GM12878 (cell line): ENCODE measurements around the gene TXNDC5. TPM values are rescaled to one million over a fixed set of nuclear protein-coding genes. Genes with fewer than 3 reads are reported as not detected.

Source experiments
- ATAC-seq: fragments of 200-7000 bp; cut with Tn5 transposase; 3 replicates; pipeline ENCODE4 v1.9.1; 2020; ENCODE audit warnings: mild to moderate bottlenecking, moderate library complexity
- BruUV-seq: library from RNA; stranded (reverse); fragments of 400-500 nt; replicated peaks from 2 replicates; lab custom pipeline; 2021; lab: Mats Ljungman, UMichigan
- CTCF ChIA-PET: fragments of 300-600 bp; sonication (Branson Sonifier 250); formaldehyde crosslinking; extraction: SDS; loops from one replicate; lab custom pipeline; 2021; ENCODE audit warnings: inconsistent platforms; lab: Yijun Ruan, JAX
- POLR2A ChIA-PET: fragments of 350-600 bp; formaldehyde crosslinking; extraction: SDS; loops from one replicate; lab custom pipeline; 2021; ENCODE audit warnings: inconsistent platforms; lab: Charles Lee
- RAD21 ChIA-PET: fragments of 300-600 bp; sonication (Branson Sonifier 250); formaldehyde crosslinking; loops from one replicate; lab custom pipeline; 2023; ENCODE audit warnings: antibody characterized with exemption; ENCODE audit not compliant: unreplicated experiment; lab: Charles Lee
- SMC1A ChIA-PET: fragments of 300-600 bp; sonication (Branson Sonifier 250); formaldehyde crosslinking; loops from one replicate; lab custom pipeline; 2023; ENCODE audit not compliant: unreplicated experiment, uncharacterized antibody; lab: Charles Lee
- DNase-seq: peaks from one replicate; pipeline ENCODE4 v3.0.0-alpha.2; 2011; ENCODE audit warnings: low read depth, low spot score
- FAIRE-seq: peaks from 3 replicates; lab custom pipeline; 2011; peaks lifted over from hg19 to GRCh38; lab: Jason Lieb, UNC
- H2AFZ ChIP-seq: 2 replicates; pipeline ENCODE4 v1.6.0; 2011; ENCODE audit warnings: low read depth, low read length, control low read depth; ENCODE audit not compliant: control insufficient read depth
- H3K27ac ChIP-seq: 2 replicates; pipeline ENCODE4 v1.5.1; 2011; ENCODE audit warnings: control low read depth; ENCODE audit not compliant: control insufficient read depth, insufficient read depth
- H3K27me3 ChIP-seq, 2 experiments: replicated peaks in 1 of 2; 2 replicates each; pipeline versions ENCODE4 v1.6.0 to v1.6.1; 2011; ENCODE audit warnings: low read length in 1 of 2; ENCODE audit not compliant: control insufficient read depth in 2 of 2, insufficient read depth in 2 of 2
- H3K36me3 ChIP-seq, 2 experiments: 2 replicates each; pipeline ENCODE4 v1.5.1; 2011; ENCODE audit warnings: low read length in 1 of 2; ENCODE audit not compliant: control insufficient read depth in 2 of 2, insufficient read depth in 2 of 2
- H3K4me1 ChIP-seq: 2 replicates; pipeline ENCODE4 v1.6.1; 2011; ENCODE audit warnings: mild to moderate bottlenecking, low read length, moderate library complexity, mixed read lengths; ENCODE audit not compliant: control insufficient read depth, insufficient read depth
- H3K4me2 ChIP-seq: 2 replicates; pipeline ENCODE4 v1.6.0; 2011; ENCODE audit warnings: control low read depth; ENCODE audit not compliant: control insufficient read depth, insufficient read depth
- H3K4me3 ChIP-seq: fragments of 200-600 bp; sonication (generic); 2 replicates; pipeline ENCODE4 v1.5.1; 2016
- H3K79me2 ChIP-seq: 2 replicates; pipeline ENCODE4 v1.6.0; 2011; ENCODE audit warnings: low read length; ENCODE audit not compliant: control insufficient read depth, insufficient read depth
- H3K9ac ChIP-seq: 2 replicates; pipeline ENCODE4 v1.8.0; 2011; ENCODE audit warnings: low read length, control low read depth, mixed read lengths; ENCODE audit not compliant: control insufficient read depth, insufficient read depth
- H3K9me3 ChIP-seq: replicated peaks from 3 replicates; pipeline ENCODE4 v1.5.1; 2011; ENCODE audit warnings: mild to moderate bottlenecking, low read length; ENCODE audit not compliant: control insufficient read depth, insufficient read depth
- H4K20me1 ChIP-seq: 2 replicates; pipeline ENCODE4 v1.6.0; 2011; ENCODE audit not compliant: control insufficient read depth, insufficient read depth
- BCL3 ChIP-seq: IDR thresholded peaks from 2 replicates; pipeline ENCODE4 v1.6.1; 2011; ENCODE audit warnings: borderline replicate concordance, low read depth, mild to moderate bottlenecking, moderate library complexity, low read length; ENCODE audit not compliant: insufficient read depth, poor library complexity, severe bottlenecking
- BHLHE40 ChIP-seq, 2 experiments: fragments of 450-650 bp in 1 of 2; IDR thresholded peaks; 2 replicates each; pipeline ENCODE4 v1.6.1; 2011 to 2017; ENCODE audit warnings: low read depth in 2 of 2, borderline replicate concordance in 1 of 2, improper control_type of control experiment in 1 of 2, low read length in 1 of 2, mild to moderate bottlenecking in 1 of 2
- CREB1 ChIP-seq: IDR thresholded peaks from 2 replicates; pipeline ENCODE4 v1.6.1; 2012; ENCODE audit warnings: low read depth, mild to moderate bottlenecking, inconsistent platforms
- IKZF1 ChIP-seq: fragments of 450-650 bp; conservative IDR thresholded peaks from 2 replicates; pipeline ENCODE4 v1.6.1; 2017; ENCODE audit warnings: antibody characterized with exemption, mild to moderate bottlenecking
- KLF5 ChIP-seq: fragments of 450-650 bp; IDR thresholded peaks from 2 replicates; pipeline ENCODE4 v1.6.1; 2014; ENCODE audit warnings: mild to moderate bottlenecking; ENCODE audit not compliant: partially characterized antibody
- LARP7 ChIP-seq: fragments of 450-650 bp; IDR thresholded peaks from 2 replicates; pipeline ENCODE4 v1.6.1; 2017; ENCODE audit warnings: mild to moderate bottlenecking
- NKRF ChIP-seq: fragments of 450-650 bp; conservative IDR thresholded peaks from 2 replicates; pipeline ENCODE4 v1.6.1; 2017; ENCODE audit warnings: mild to moderate bottlenecking, moderate library complexity
- POLR2A ChIP-seq: IDR thresholded peaks from 2 replicates; pipeline ENCODE4 v1.6.1; 2011; ENCODE audit warnings: low read depth, mild to moderate bottlenecking, low read length
- RB1 ChIP-seq: fragments of 450-650 bp; formaldehyde crosslinking; IDR thresholded peaks from 2 replicates; pipeline ENCODE4 v1.6.1; 2017; ENCODE audit warnings: mild to moderate bottlenecking, borderline replicate concordance
- SMC3 ChIP-seq: IDR thresholded peaks from 2 replicates; pipeline ENCODE4 v1.6.1; 2011; ENCODE audit warnings: low read length, improper control_type of control experiment, borderline replicate concordance
- ZNF384 ChIP-seq: IDR thresholded peaks from 2 replicates; pipeline ENCODE4 v1.6.1; 2012; ENCODE audit warnings: low read depth, mild to moderate bottlenecking, low read length, improper control_type of control experiment, borderline replicate concordance
- WGBS: methylation state at CpG from one replicate; pipeline ENCODE4 v1.1.6; 2016; ENCODE audit warnings: low lambda C conversion rate; ENCODE audit not compliant: insufficient replicate concordance, insufficient coverage; ENCODE audit errors: missing lambda C conversion rate; 5-methylcytosine and 5-hydroxymethylcytosine counted together
- in situ Hi-C: fragments of 300-500 bp; cut with MboI; formaldehyde crosslinking; loops from 9 replicates; pipeline ENCODE4 v1.14.3; 2018; ENCODE audit warnings: mixed read lengths
- intact Hi-C: fragments of 100-400 bp; cut with micrococcal nuclease; formaldehyde crosslinking; loops from one replicate; pipeline ENCODE4 v1.14.2; 2022; ENCODE audit not compliant: unreplicated experiment
- polyA plus RNA-seq, 11 experiments: library from polyadenylated mRNA; depleted of rRNA in 4 of 11; unstranded in 6 of 11; stranded (reverse) in 5 of 11; fragments of >200 nt; fragmentation: Nextera tagmentation in 4 of 11; fragmentation: Illumina TruSeq in 1 of 11; extraction: Ambion mirVana in 4 of 11; extraction: Trizol in 1 of 11; gene quantifications; 1 replicate in 1 of 11; 2 replicates in 10 of 11; pipeline versions ENCODE4 v1.2.1 to v1.2.3, GENCODE V29; 2011 to 2016; ENCODE audit warnings: inconsistent platforms in 2 of 11, missing spikeins in 2 of 11, low read depth in 1 of 11
- total RNA-seq, 4 experiments: library from RNA; depleted of rRNA in 3 of 4; stranded (reverse); fragments of >200 nt in 3 of 4; fragmentation: Illumina TruSeq in 1 of 4; extraction: Trizol in 1 of 4; gene quantifications; 2 replicates each; pipeline versions ENCODE4 v1.2.1 to v1.2.3, GENCODE V29; 2013 to 2021

Gene TXNDC5
- total and polyA plus RNA-seq, 10 of the 15 experiments (the other 5 are each of a cell fraction or from before 2014, with no cell fraction given) = 7.2 to 181 (median 132) TPM

- TF ChIP-seq BHLHE40 (IDR thresholded peaks at IDR 0.05; ENCODE audit: borderline replicate concordance in 1 of 2, low read depth in 2 of 2, low read length in 1 of 2) (peak; percentile 29 to 82; a peak in 3 of 4 replicates), RB1 (peak; percentile 27; the same call in 1 of the 2 replicates), IKZF1 (peak; percentile 27), LARP7 (peak; percentile 27; the same call in 1 of the 2 replicates), ZNF384 (no peak), KLF5 (no peak), NKRF (peak; percentile 73), SMC3 (no peak), CREB1 (no peak)
Observed at GRCh38 chr6:7909323-7910276, 988 bp downstream of the TXNDC5 start (continued).

GRCh38 chr6:7907159-7907558, 3.4 kb downstream of the TXNDC5 start:
- 99% methylated on average over 4 of the region's 4 CpGs for WGBS
- peak overlapping the region; percentile 0; the same call in 1 of the 2 replicates for H3K9ac ChIP-seq

More at GRCh38 chr6:7907159-7907558, 3.4 kb downstream of the TXNDC5 start:
- POLR2A ChIA-PET = no interaction called here
- Histone ChIP-seq H2AFZ (no peak overlapping the region), H3K27ac (peak overlapping the region; percentile 13), H3K4me2 (peak overlapping the region; percentile 19), H3K27me3 (no peaks in the 10 kb centered on the region), H3K36me3 (peaks cover 12 to 22% of the 10 kb centered on the region in 2 experiments), H3K79me2 (peaks cover 54% of the 10 kb centered on the region), H3K4me3 (peak overlapping the region; percentile 15; the same call in 1 of the 2 replicates), H3K9me3 (no peaks in the 10 kb centered on the region), H3K4me1 (peaks cover 26% of the 10 kb centered on the region)
- intact Hi-C loops = no loop called here
- ATAC-seq = no peak
- RAD21 ChIA-PET = no interaction called here
- no peak for DNase-seq
- SMC1A ChIA-PET = no interaction called here
- no TSS peak for BruUV-seq
- in situ Hi-C loops = no loop called here
- no peak for FAIRE-seq
- TF ChIP-seq POLR2A = peak; percentile 44
- no peak for TF ChIP-seq BCL3
- TF ChIP-seq, all 136 proteins: peak for 1
- CTCF ChIA-PET = interaction anchor here (0.6 kb wide), 1 partner anchor 621 kb away, joined by 4 read pairs; no protein-coding TSS in a partner anchor
- H4K20me1 ChIP-seq = peaks cover 6% of the 10 kb centered on the region; the same call in 1 of the 2 replicates
